GM18868 (cell line): ENCODE measurements around the gene OSBPL5.
"Not testable (repeated sequence)": the region's sequence is repeated elsewhere in the genome, so short reads cannot be mapped to it uniquely, and the experiment has no call there.

Source experiments
- ATAC-seq: cut with Tn5 transposase; IDR thresholded peaks from one replicate; pipeline ENCODE4 v1.9.1; 2021; ENCODE audit warnings: mild to moderate bottlenecking, moderate library complexity; ENCODE audit not compliant: unreplicated experiment

OSBPL5 gene

DNA sequence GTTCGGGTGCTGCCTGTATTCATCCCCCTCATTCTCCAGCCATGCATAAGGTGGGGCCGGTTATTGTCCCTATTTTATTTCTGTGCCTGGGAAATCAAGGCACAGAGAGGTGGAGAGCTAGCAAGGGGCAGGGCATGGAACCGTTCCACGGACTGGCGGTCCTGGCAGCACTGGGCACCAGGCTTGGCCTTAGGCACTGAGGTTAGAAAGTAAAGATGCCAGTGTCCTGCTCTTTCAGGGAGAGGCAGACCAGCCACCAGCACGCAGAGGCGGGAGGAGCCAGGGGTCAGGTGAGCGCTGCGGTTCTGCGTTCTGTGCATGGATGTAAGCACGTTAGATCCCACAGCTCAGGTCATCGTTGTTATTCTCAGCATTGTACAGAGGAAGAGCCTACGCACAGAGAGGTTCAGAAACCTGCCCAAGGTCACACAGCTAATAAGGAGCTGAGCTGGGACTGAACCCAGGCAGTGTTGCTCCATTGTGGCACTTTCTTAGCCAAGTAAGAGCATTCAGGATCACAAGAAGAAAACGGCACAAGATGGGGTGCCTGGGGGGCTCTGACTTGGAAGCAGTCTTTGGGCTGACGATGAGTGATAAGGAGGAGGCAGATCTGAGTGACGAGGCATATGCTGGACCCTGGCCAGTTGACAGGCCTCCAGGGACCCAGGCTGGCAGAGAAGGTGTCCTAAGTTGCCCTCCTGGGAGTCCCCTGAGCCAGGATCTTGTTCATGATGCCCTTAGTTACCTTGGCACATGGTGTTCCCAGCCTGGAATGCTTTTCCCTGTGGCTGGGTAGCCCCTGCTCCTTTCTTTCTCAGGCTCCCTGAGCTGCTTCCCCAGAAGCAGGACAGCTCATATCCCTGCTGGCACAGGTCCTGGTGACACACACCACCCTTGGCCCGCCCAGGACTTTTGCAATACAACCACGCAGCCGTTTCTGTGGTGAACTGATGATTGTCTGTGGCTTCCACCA, 41.1 kb downstream of the OSBPL5 start:
- ATAC-seq = no peak

GRCh38 chr11:3123305-3123704, 41.8 kb downstream of the OSBPL5 start:
- no peak for ATAC-seq

DNA sequence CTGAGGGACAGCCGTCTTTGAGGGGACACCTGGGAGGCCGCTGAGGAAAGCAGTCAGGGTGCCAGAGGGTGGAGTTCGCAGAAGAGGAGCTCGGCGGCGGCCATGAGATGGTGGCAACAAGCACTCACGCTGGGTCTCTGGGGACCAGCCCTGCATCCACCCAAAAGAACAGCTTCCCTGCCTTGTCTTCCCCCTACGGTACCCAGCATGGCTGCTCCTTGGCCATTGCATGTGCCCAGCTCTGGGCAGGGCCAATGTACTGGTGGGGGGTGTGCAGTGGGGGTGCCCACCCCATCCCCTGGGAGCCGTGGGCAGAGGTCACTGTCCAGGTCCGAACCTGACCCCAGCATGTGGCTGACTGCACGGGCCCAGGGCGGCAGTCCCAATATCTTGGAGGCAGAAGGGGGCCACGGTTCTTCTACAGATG, 42.3 kb downstream of the OSBPL5 start:
- no peak for ATAC-seq

GRCh38 chr11:3121931-3122774, 43.0 kb downstream of the OSBPL5 start:
- ATAC-seq = no peak

DNA sequence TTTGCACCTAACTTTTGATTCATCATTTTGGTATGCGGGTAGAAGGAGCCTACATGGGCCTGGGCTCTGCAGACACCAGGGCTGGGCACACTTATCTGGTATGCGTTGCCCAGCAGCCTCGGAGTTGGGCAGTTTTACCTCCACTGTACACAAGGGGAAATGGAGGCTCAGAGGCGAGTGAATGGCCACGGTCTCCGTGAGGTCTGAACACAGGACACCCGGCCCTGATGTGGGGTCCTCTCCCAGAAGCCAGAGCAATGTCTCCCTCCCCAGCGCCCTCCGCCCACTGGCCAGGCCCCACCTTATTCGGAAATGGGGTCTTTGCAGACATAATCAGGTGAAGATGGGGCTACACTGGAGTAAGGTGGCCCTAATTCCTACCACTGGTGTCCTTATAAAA, 43.7 kb downstream of the OSBPL5 start:
- ATAC-seq = no peak

DNA sequence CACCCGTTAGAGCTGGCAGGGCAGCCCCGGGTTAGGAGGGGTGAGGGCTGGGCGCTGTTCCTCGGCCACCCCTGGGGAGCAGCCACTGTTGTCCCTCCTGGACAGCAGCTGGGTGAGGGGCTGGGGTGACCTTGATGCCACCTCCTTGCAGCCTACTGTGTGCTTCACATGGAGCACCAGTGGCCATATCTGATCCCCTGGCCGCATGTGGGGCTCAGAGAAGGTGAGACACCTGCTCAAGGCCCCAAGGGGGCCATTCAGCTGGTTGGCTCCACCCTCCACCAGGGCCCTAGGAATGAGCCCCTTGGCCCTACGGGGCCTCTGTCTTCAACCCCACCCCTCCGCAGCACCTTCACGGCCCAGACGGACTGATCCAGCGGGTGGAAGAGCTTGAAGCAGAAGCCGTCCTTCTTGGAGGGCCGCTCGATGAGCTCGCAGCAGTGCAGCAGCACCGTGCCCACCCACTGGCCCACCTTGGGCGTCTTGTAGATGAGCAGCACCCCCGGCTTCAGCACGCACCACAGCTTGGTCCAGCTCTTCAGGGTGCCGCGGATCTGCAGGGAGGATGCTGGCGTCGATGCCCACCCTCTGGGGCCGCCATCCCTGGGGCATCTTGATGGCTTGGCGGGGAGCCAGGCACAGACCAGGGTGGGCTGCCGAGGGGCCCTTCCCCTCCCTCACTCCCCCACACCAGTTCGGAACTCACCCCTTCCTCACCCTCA, 44.9 kb downstream of the OSBPL5 start:
- no peak for ATAC-seq

GRCh38 chr11:3119141-3119821, 45.8 kb downstream of the OSBPL5 start:
- ATAC-seq = no peak

GRCh38 chr11:3115321-3115720, 49.8 kb downstream of the OSBPL5 start:
- no peak for ATAC-seq

DNA sequence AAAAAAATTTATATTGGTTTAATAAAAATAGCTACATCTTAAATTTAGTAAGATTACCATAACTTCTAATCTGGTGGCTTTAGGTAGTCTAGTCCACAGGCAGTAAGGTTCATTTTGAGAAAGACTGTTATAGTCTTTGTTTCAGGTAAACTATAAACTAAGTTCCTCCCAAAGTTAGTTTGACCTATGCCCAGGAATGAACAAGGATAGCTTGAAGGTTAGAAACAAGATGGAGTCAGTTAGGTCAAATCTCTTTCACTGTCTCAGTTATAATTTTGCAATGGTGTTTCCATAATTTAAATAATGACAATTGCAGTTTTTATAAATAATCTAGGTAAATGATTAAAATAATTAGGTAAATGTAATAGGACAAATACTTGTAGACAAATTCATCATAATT, 51.4 kb downstream of the OSBPL5 start:
- not testable (repeated sequence) for ATAC-seq

DNA sequence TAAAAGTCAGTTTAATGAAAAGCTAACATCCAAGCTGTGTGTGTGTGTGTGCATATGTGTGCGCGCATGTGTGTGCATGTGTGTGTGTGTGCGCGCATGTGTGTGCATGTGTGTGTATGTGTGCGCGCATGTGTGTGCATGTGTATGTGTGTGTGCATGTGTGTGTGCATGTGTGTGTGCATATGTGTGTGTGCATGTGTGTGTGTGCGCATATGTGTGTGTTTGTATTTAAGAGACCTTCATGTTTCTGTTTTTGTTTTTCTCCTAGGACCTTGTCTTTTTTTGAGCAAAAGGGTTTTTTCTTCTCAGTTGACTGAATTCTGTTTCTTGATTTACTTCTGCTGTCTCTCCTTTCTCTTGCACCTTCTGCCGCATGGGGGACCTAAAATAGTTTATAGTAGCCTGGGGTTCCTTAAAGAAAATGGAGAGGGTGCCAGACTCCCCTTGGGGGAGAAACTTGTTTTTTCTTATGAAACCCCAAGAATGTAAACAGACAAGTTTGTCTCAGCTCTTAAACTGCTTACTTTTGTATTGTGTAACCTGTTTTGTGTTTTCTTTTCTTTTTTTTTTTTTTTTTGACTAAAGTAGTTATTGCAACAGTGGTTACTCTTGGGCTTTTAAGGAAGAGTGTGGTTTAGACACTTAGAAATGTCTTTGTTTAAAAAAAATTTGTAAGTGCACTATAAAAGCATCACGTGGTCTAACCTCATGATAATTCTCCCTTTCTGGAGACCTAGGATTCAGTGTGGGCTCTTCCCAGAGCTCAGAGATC, 53.0 kb downstream of the OSBPL5 start:
- ATAC-seq = no peak

DNA sequence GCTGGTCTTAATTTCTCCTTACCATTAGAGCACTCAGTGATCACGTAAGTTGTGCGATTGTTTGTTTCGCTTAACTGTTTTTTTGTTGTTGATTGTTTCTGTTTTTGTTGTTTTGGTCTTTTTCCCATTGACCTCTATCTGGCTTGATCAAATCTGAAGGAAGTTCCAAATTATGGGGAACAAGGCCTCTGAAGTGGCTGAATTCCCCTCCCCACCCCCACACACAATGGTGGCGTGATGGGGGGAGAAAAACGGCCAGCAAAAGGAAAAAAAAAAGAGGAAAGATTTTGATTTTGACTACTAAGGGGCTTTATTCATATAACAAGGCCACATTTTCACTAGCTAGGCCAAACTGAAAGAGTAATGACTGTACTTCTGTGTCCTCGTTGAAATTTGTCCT, 53.6 kb downstream of the OSBPL5 start:
- ATAC-seq = no peak

GRCh38 chr11:3109921-3110706, 55.0 kb downstream of the OSBPL5 start:
- no peak for ATAC-seq

DNA sequence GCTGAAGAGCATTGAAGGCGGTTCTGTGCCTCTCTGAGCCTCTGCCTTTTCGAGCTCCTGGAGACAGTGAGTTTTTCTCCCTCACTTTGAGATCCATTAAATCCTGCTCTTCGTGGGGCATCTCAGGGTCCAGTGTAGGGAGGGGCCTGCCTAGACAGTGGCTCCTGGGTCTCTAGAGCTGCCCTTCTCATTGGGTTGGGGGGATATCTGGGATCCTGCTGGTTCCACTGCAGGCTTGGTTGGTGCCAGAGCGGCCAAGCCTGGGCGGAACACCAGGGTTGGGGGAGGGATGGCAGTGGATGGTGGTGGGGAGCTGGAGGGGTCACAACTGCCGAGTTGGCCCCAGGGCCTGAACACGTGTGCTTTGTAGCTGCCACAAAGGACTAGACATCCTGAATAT, 55.7 kb downstream of the OSBPL5 start:
- no peak for ATAC-seq

- no peak for ATAC-seq
Observed at GRCh38 chr11:3108183-3108721, 56.9 kb downstream of the OSBPL5 start.

DNA sequence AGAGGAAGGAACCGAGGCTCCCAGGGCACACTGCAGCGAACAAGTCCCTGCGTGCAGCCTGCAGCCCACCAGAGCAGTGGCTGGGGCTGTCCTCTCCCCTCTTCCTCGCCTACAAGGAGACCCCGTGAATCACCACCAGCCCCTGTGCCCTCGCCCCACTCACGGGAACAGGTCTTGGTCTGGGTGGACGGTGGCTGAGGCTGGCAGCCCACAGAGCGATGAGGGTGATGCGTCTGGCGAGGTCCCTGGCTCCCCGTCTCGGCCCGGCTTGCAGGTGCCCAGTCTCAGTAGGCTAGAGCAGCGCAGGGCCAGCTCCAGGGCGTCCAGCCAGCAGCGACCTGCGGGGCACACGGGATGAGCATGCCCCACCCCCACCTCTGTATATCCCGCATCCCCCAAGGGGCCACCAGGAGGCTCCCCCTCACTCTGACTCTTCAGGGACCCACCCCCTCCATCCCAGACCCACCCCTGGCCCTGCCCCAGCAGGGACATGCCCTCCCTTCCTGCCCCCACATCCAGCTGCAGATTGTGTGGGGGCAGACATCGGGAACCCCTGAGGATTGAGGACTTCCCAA, 57.4 kb downstream of the OSBPL5 start:
- ATAC-seq = no peak

DNA sequence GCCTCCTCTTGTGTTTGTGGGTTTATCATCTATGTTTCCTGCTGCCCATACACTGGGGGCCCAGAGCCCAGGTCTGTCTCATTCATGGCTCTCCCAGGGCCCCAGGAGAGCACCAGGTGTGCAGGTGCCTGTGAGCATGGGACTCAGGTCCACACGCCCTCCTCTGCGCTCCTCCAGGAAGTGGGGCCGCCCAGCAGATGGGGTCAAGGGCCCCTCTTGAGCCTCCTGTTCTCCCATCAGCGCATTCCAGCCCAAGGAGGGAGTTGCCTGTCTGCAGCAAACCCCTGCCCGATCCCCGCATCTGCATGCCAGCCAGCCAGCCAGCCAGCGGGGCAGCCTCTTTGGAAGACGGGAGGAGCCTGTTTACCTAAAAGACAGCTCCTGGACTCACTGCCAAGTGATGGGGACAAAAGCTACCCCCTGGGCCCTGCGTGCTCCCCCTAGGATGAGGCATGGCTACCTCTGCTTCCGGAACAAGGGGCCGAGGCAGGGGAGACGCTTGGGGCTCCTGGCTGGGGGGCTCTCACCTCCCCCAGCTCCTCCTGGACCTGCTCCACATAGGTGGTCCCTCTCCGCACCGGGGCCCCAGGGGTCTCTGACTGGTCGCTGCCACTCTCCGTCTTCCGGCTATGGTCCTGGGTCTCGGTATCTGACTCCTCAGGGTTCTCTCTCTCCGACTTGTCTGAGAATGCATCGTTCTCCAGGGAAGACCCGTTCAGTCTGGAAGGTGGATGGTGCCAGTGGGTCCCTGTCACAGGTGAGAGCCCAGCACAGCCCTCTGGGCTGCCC, 58.2 kb downstream of the OSBPL5 start:
- ATAC-seq = no peak
